MM.1S (cell line): Measurements from ENCODE around the gene PLXNA2.

Experiments
- DNase-seq: peaks from one replicate; pipeline ENCODE4 v3.0.0-alpha.2; 2015
- H2AFZ ChIP-seq: fragments of 300-600 bp; sonication (generic); 2 replicates; pipeline ENCODE4 v1.6.0; 2016; ENCODE audit warnings: antibody characterized with exemption, low read length
- H3F3A ChIP-seq: fragments of 300-600 bp; sonication (generic); 2 replicates; pipeline ENCODE4 v1.6.1; 2016; ENCODE audit warnings: mild to moderate bottlenecking, antibody characterized with exemption, low read length, moderate library complexity, mixed read lengths; ENCODE audit not compliant: insufficient read depth
- H3K27ac ChIP-seq: fragments of 300-600 bp; sonication (generic); 2 replicates; pipeline ENCODE4 v1.5.1; 2016; ENCODE audit warnings: mild to moderate bottlenecking, low read length
- H3K27me3 ChIP-seq: fragments of 300-600 bp; sonication (generic); replicated peaks from 2 replicates; pipeline ENCODE4 v1.6.0; 2016; ENCODE audit warnings: low read length; ENCODE audit not compliant: insufficient read depth
- H3K36me3 ChIP-seq: fragments of 300-600 bp; sonication (generic); replicated peaks from 2 replicates; pipeline ENCODE4 v1.6.1; 2016; ENCODE audit warnings: mild to moderate bottlenecking, low read length, mixed read lengths; ENCODE audit not compliant: insufficient read depth
- H3K4me1 ChIP-seq: fragments of 300-600 bp; sonication (generic); 2 replicates; pipeline ENCODE4 v1.6.1; 2016; ENCODE audit warnings: low read length, mixed read lengths
- H3K4me2 ChIP-seq: fragments of 300-600 bp; sonication (generic); 2 replicates; pipeline ENCODE4 v1.6.0; 2016; ENCODE audit warnings: low read depth, low read length
- H3K4me3 ChIP-seq: fragments of 300-600 bp; sonication (generic); 2 replicates; pipeline ENCODE4 v1.5.1; 2016; ENCODE audit warnings: low read length, mixed read lengths
- H3K79me2 ChIP-seq: fragments of 300-600 bp; sonication (generic); 2 replicates; pipeline ENCODE4 v1.6.1; 2016; ENCODE audit warnings: mixed run types, low read length, mixed read lengths
- H3K9ac ChIP-seq: fragments of 300-600 bp; sonication (generic); 2 replicates; pipeline ENCODE4 v1.6.1; 2016; ENCODE audit warnings: low read length, mixed read lengths
- H3K9me2 ChIP-seq: fragments of 300-600 bp; sonication (generic); replicated peaks from 2 replicates; pipeline ENCODE4 v1.6.1; 2016; ENCODE audit warnings: mild to moderate bottlenecking, low read length, mixed read lengths; ENCODE audit not compliant: insufficient read depth
- H3K9me3 ChIP-seq: fragments of 300-600 bp; sonication (generic); replicated peaks from 2 replicates; pipeline ENCODE4 v1.6.1; 2016; ENCODE audit warnings: mild to moderate bottlenecking, low read length, mixed read lengths; ENCODE audit not compliant: insufficient read depth
- H4K20me1 ChIP-seq: fragments of 300-600 bp; sonication (generic); 2 replicates; pipeline ENCODE4 v1.6.1; 2016; ENCODE audit warnings: mild to moderate bottlenecking, low read length, moderate library complexity, mixed read lengths; ENCODE audit not compliant: insufficient read depth
- EZH2 ChIP-seq: fragments of 300-600 bp; sonication (generic); optimal IDR thresholded peaks from 2 replicates; pipeline ENCODE3; 2017; ENCODE audit warnings: low read depth, mild to moderate bottlenecking, antibody characterized with exemption, low read length, mixed read lengths
- EZH2phosphoT487 ChIP-seq: fragments of 300-600 bp; sonication (generic); IDR thresholded peaks from 2 replicates; pipeline ENCODE4 v1.6.1; 2018; ENCODE audit warnings: antibody characterized with exemption, low read length
- TF ChIP-seq, protein P1 (sequence below): fragments of 300-600 bp; sonication (generic); IDR thresholded peaks from 2 replicates; pipeline ENCODE4 v1.5.1; 2016; ENCODE audit warnings: antibody characterized with exemption, low read length, mixed read lengths

PLXNA2 gene

GRCh38 chr1:208268541-208269337 lies 24.6 kb upstream of the PLXNA2 start:
- no peaks in the 10 kb centered on the region; the same call in 1 of the 2 replicates for H3F3A ChIP-seq
- no peak for DNase-seq
- TF ChIP-seq EZH2phosphoT487, result no peak
- TF ChIP-seq EZH2, result no peak
- TF ChIP-seq, protein P1, sequence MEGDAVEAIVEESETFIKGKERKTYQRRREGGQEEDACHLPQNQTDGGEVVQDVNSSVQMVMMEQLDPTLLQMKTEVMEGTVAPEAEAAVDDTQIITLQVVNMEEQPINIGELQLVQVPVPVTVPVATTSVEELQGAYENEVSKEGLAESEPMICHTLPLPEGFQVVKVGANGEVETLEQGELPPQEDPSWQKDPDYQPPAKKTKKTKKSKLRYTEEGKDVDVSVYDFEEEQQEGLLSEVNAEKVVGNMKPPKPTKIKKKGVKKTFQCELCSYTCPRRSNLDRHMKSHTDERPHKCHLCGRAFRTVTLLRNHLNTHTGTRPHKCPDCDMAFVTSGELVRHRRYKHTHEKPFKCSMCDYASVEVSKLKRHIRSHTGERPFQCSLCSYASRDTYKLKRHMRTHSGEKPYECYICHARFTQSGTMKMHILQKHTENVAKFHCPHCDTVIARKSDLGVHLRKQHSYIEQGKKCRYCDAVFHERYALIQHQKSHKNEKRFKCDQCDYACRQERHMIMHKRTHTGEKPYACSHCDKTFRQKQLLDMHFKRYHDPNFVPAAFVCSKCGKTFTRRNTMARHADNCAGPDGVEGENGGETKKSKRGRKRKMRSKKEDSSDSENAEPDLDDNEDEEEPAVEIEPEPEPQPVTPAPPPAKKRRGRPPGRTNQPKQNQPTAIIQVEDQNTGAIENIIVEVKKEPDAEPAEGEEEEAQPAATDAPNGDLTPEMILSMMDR, result no peak
- peaks cover 10% of the 10 kb centered on the region; the same call in 1 of the 2 replicates for H3K4me1 ChIP-seq
- H3K4me2 ChIP-seq, result no peak overlapping the region
- no peak overlapping the region for H3K4me3 ChIP-seq
- H3K79me2 ChIP-seq, result no peaks in the 10 kb centered on the region
- H4K20me1 ChIP-seq, result no peaks in the 10 kb centered on the region
- no peaks in the 10 kb centered on the region for H3K36me3 ChIP-seq
- no peaks in the 10 kb centered on the region; the same call in 1 of the 2 replicates for H3K9me2 ChIP-seq
- no peak overlapping the region for H3K9ac ChIP-seq
- no peak overlapping the region for H3K27ac ChIP-seq
- H3K27me3 ChIP-seq, result no peaks in the 10 kb centered on the region
- no peaks in the 10 kb centered on the region for H3K9me3 ChIP-seq
- no peak overlapping the region for H2AFZ ChIP-seq

DNA sequence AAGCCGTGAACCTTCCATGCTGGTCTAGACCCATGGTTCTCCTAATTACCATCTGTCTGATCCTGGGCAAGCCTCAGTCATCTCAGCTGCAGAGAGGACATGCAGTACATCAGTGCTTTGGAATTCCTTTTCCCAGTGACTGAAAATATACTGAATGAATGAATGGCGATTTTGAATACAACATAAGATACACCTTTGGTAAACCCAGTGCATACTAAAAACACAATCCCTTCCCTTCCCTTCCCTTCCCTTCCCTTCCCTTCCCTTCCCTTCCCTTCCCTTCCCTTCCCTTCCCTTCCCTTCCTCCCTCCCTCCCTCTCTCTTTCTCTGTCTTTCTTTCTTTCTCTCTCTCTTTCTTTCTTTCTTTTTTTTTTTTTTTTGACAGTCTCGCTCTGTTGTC lies 21.3 kb upstream of the PLXNA2 start:
- Histone ChIP-seq H2AFZ (no peak overlapping the region), H3K4me2 (no peak overlapping the region), H3K9me2 (no peaks in the 10 kb centered on the region; the same call in 1 of the 2 replicates), H3K9ac (no peak overlapping the region), H3K27ac (no peak overlapping the region), H3K4me3 (no peak overlapping the region), H3K79me2 (no peaks in the 10 kb centered on the region), H3K4me1 (no peaks in the 10 kb centered on the region), H3K27me3 (no peaks in the 10 kb centered on the region), H4K20me1 (no peaks in the 10 kb centered on the region), H3K36me3 (no peaks in the 10 kb centered on the region), H3K9me3 (no peaks in the 10 kb centered on the region), H3F3A (no peaks in the 10 kb centered on the region)
- TF ChIP-seq EZH2phosphoT487 (no peak), EZH2 (no peak)
- TF ChIP-seq, protein P1, result no peak
- DNase-seq, result no peak

DNA sequence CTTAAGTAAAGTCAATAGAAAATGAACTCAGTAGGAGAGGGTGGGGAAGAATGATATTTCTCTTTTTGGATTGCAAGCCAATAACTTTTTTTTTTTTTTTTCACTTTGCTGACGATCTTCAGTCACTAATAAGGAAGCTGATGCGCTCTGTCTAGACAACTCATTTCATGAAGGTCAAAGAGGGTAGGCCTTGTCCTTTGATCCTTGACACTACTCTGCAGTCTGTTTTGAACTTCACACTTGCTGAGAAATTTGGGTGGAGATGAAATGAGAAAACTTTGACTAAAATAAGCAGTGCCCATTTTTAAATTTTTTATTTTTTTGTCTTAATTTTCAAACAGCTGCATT lies 20.9 kb upstream of the PLXNA2 start:
- H3F3A ChIP-seq, result no peaks in the 10 kb centered on the region
- no peaks in the 10 kb centered on the region for H3K36me3 ChIP-seq
- no peaks in the 10 kb centered on the region for H3K4me1 ChIP-seq
- DNase-seq, result no peak
- H3K9ac ChIP-seq, result no peak overlapping the region
- H3K27me3 ChIP-seq, result no peaks in the 10 kb centered on the region
- no peak overlapping the region for H3K4me3 ChIP-seq
- H3K79me2 ChIP-seq, result no peaks in the 10 kb centered on the region
- no peak overlapping the region for H3K4me2 ChIP-seq
- no peaks in the 10 kb centered on the region; the same call in 1 of the 2 replicates for H3K9me2 ChIP-seq
- no peaks in the 10 kb centered on the region for H4K20me1 ChIP-seq
- H3K9me3 ChIP-seq, result no peaks in the 10 kb centered on the region
- TF ChIP-seq EZH2 (no peak), EZH2phosphoT487 (no peak)
- TF ChIP-seq, protein P1, result no peak
- H2AFZ ChIP-seq, result no peak overlapping the region
- H3K27ac ChIP-seq, result no peak overlapping the region
